Left ventricle myocardium inferior (tissue), 1 donor: ENCODE measurements around the gene CEBPZ. TPM values are rescaled to one million over a fixed set of nuclear protein-coding genes. Genes with fewer than 3 reads are reported as not detected.
"Not testable (repeated sequence)": the region's sequence is repeated elsewhere in the genome, so short reads cannot be mapped to it uniquely, and the experiment has no call there.

Experiments used
- DNase-seq: peaks from one replicate; pipeline ENCODE4 v3.0.0-alpha.2; 2020
- H3K27ac ChIP-seq: fragments of 200-600 bp; replicated peaks from 2 replicates; pipeline ENCODE4 v1.8.0; 2021
- H3K27me3 ChIP-seq: fragments of 200-600 bp; 2 replicates; pipeline ENCODE4 v1.8.0; 2021; ENCODE audit warnings: low read depth
- H3K36me3 ChIP-seq: fragments of 200-600 bp; 2 replicates; pipeline ENCODE4 v1.8.0; 2021
- H3K4me1 ChIP-seq: fragments of 200-600 bp; 2 replicates; pipeline ENCODE4 v1.8.0; 2021
- H3K4me3 ChIP-seq: fragments of 200-600 bp; 2 replicates; pipeline ENCODE4 v1.8.0; 2021; ENCODE audit warnings: mild to moderate bottlenecking, moderate library complexity
- H3K9me3 ChIP-seq: fragments of 200-600 bp; replicated peaks from 2 replicates; pipeline ENCODE4 v1.8.0; 2021
- CTCF ChIP-seq: fragments of 200-600 bp; IDR thresholded peaks from 2 replicates; pipeline ENCODE4 v1.8.0; 2021; ENCODE audit warnings: antibody characterized with exemption, mild to moderate bottlenecking, borderline replicate concordance
- intact Hi-C: fragments of 100-400 bp; cut with micrococcal nuclease; formaldehyde crosslinking; loops from one replicate; pipeline ENCODE4 v1.11.0; 2022
- total RNA-seq: library from RNA; stranded (reverse); fragmentation: NEBNext Ultra II Directional; extraction: Animal tissue kit (Norgen Biotek cat#: 25700); gene quantifications from one replicate; pipeline ENCODE4 v1.2.1, GENCODE V29; 2021
- donor health status: DM: no; HTN: yes; CAD: no; lungs with severe emphysema.

CEBPZ gene
- total RNA-seq, 1 donor from 2014 or later: 25.3 TPM

DNA sequence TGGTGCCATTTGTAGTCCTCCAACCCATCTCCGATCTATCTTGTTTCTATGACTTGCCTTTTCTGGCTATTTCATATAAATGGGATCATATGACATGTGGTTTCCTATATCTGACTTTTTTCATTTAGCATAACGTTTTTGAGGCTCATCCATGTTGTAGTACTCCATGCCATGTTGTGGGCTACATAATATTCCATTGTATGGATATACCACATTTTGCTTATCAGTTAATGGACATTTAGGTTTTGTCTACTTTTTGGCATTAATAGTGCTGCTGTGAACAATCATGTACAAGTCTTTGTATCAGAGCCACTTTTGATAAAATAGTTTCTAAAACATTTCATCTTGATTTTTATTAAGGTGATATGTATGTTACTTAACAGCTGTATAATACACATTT is 27.7 kb downstream of the CEBPZ start:
- intact Hi-C loops: no loop called here
- Histone ChIP-seq H3K4me3 (no peak overlapping the region), H3K27ac (no peak overlapping the region), H3K4me1 (peaks cover 2% of the 10 kb centered on the region), H3K27me3 (no peaks in the 10 kb centered on the region), H3K36me3 (peaks cover 81% of the 10 kb centered on the region), H3K9me3 (peaks cover 40% of the 10 kb centered on the region)
- no peak for DNase-seq
- no peak for TF ChIP-seq CTCF

GRCh38 chr2:37201766-37202165 is 29.6 kb downstream of the CEBPZ start:
- Histone ChIP-seq H3K27ac (no peak overlapping the region), H3K36me3 (peaks cover 61% of the 10 kb centered on the region), H3K4me1 (peaks cover 21% of the 10 kb centered on the region), H3K9me3 (peaks cover 20% of the 10 kb centered on the region), H3K27me3 (no peaks in the 10 kb centered on the region), H3K4me3 (no peak overlapping the region)
- no peak for TF ChIP-seq CTCF
- DNase-seq: no peak
- intact Hi-C loops: no loop called here

DNA sequence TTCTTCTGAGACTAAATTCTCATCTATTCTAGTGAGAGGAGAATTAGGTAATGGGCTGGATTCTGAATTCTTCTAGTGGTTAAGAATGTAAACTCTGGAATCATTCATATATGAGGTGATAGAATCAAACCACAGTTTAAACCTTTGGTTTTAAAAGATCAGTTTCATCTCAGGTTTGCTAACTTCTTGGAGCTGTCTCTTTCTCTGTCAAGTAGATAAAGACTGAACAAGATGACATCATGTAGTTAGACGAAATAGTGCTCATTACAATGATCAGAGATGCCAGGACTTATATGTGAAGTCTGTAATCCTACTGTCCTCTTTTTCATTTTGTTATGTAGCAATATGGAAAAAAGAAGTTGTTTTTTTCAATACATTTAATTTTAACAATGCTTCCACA is 30.2 kb downstream of the CEBPZ start:
- no peak for TF ChIP-seq CTCF
- no peak overlapping the region for H3K4me3 ChIP-seq
- no peak for DNase-seq
- H3K4me1 ChIP-seq: peaks cover 26% of the 10 kb centered on the region
- H3K27me3 ChIP-seq: no peaks in the 10 kb centered on the region
- H3K27ac ChIP-seq: no peak overlapping the region
- intact Hi-C loops: no loop called here
- H3K9me3 ChIP-seq: peaks cover 15% of the 10 kb centered on the region
- H3K36me3 ChIP-seq: peaks cover 56% of the 10 kb centered on the region

GRCh38 chr2:37198681-37199065 is 32.7 kb downstream of the CEBPZ start:
- DNase-seq: no peak
- Histone ChIP-seq H3K27me3 (no peaks in the 10 kb centered on the region), H3K27ac (no peak overlapping the region), H3K9me3 (peaks cover 5% of the 10 kb centered on the region), H3K36me3 (peaks cover 30% of the 10 kb centered on the region), H3K4me1 (peaks cover 26% of the 10 kb centered on the region), H3K4me3 (no peak overlapping the region)
- no peak for TF ChIP-seq CTCF
- intact Hi-C loops: no loop called here

GRCh38 chr2:37196320-37197195 is 34.8 kb downstream of the CEBPZ start, which contains the start of gene CEBPZOS:
TSS of gene CEBPZOS (plus strand) at chr2:37196496. CDS start at chr2:37199705, 3,209 bp downstream.
- peaks cover 9% of the 10 kb centered on the region for H3K36me3 ChIP-seq
- intact Hi-C loops: no loop called here
- no peaks in the 10 kb centered on the region for H3K9me3 ChIP-seq
- peak; percentile 85 for DNase-seq
- H3K4me1 ChIP-seq: peaks cover 26% of the 10 kb centered on the region
- no peak for TF ChIP-seq CTCF
- H3K4me3 ChIP-seq: peak within 1 kb of the TSS; percentile 86
- H3K27ac ChIP-seq: peak within 1 kb of the TSS; percentile 92
- no peaks in the 10 kb centered on the region for H3K27me3 ChIP-seq

GRCh38 chr2:37195862-37196319 is 35.5 kb downstream of the CEBPZ start:
- DNase-seq, H3K27me3 ChIP-seq, H3K9me3 ChIP-seq, H3K36me3 ChIP-seq, intact Hi-C loops: not testable (repeated sequence)
- Histone ChIP-seq H3K4me3 (peak overlapping the region; percentile 86), H3K4me1 (peaks cover 26% of the 10 kb centered on the region), H3K27ac (peak overlapping the region; percentile 92)
